NCI-H226 (cell line): Measurements from ENCODE around the gene SYNDIG1.

ENCODE experiments used
- DNase-seq: peaks from one replicate; pipeline ENCODE4 v3.0.0-alpha.2; 2015

Gene SYNDIG1

DNA sequence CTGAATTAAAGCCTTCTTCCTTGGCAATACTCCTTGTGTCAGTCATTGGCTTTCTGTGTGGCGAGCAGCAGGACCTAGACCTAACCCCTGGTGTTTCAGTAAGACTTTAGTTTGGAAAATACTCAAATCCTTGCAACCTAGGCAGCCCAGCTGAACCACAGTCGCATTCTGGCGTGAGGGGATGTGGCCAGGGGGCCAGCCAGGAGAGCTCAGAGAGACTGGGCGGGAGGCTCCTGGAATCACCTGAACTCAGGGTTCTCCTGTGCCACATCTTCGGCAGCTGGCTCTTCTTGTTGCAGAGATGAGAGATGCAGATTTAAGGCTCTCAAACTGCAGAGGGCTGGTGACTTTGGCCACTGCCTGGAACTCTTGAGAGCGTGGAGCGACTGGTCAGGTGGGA is 102.7 kb downstream of the SYNDIG1 start:
- DNase-seq = no peak

DNA sequence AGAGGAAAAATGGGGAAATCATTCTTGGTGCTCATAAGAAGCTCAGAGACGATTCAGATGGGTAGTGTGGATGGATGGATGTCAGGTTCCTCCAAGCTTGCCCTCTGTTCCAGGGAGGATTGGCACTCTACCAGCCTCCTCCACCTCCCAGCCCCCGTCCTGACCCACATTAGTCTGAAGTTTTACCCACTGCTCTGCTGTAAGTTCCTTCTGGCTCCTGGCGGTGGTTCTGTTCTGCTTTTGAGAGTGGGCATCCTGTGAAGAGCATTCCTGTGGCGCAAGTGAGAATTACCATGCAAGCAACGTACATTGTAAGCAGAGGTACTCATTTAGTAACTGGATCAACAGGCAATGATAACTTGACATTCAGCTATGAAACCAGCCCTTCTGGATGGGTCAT is 103.4 kb downstream of the SYNDIG1 start:
- no peak for DNase-seq

GRCh38 chr20:24573557-24573956 is 104.1 kb downstream of the SYNDIG1 start:
- DNase-seq = no peak

DNA sequence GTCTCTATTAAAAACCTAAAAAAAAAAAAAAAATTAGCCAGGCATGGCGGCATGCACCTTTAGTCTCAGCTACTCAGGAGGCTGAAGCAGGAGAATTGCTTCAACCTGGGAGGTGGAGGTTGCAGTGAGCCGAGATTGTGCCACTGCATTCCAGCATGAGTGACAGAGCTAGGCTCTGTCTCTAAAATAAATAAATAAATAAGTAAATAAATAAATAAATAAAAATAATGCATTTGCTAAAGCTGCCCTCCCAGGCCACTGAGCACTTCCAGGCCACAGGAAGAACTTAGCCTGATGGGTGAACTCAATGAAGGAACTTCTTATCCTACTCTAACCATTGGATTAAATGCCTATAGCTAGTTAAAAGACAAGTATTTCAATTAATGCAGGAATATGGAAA is 104.9 kb downstream of the SYNDIG1 start:
- DNase-seq = no peak

DNA sequence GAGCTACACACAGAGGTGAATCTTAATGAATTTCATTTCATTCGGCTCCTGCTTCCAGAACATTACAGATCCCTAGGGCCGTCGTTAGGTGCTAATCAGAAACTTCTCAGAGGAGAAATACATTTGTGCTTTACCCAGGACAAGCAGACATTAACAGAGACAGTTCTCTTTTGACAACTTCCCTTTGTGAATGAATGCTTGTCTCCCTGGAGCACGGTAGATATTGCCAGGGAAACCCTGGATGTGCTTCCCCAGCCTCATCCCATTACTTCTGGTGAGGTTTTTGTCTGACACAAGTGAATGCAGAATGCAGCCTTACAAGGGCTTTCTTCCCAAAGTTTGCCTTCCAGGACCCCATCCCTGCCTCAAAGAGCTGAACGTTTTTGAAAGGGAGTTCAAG is 105.4 kb downstream of the SYNDIG1 start:
- DNase-seq = no peak

GRCh38 chr20:24575811-24576210 is 106.4 kb downstream of the SYNDIG1 start:
- no peak for DNase-seq

DNA sequence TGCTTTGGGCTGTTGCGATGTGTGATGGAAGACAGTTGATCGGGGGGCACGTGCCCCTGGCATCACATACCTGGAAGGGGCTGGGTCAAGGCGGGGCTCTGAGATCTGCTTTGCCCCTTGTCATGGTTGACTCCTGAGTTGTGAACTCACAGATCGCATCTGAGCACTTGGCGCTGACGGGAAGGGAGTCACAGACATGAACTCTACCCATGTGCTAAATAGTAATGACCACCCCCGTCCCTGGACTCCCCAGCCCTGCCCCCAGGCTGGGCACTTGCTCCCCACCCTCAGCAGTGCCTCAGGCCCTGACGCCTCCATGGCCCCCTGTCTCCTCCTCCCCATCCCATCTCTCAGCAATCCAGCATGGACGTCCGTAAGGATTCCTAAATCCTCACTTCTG is 107.0 kb downstream of the SYNDIG1 start:
- no peak for DNase-seq

DNA sequence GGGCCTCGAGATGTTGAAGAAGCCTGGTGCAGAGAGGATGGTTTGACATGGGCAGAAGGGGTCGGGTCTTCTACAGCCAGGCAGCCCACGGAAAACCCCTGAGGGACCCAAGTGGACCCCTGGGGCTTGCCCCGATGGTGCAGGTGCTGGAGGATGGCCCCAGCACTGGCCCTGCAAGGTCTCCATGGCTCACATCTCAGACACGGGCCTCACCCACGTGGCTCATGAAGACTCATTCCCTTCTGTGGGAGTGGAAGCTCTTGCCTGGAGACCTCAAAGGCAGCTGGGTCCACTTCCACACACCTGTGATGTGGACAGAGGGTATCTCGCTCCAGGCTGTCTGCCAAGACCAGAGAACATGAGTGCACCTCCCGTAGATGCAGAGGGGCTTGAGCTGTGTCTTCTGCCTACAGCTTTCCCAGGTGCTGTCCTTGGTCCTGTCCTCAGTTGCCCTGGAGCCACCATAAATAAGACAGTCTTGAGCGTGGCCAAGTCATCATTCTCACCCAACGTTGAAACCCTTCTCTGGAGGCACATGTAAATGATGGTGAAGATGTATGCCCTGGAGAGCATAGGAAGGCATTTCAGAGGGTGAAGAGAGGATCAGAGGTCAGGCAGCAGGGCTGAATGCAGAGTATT is 108.0 kb downstream of the SYNDIG1 start:
- no peak for DNase-seq

- no peak for DNase-seq
Measured at GRCh38 chr20:24578567-24579415, 109.4 kb downstream of the SYNDIG1 start.

- no peak for DNase-seq
Measured at GRCh38 chr20:24579475-24579874, 110.0 kb downstream of the SYNDIG1 start.

- no peak for DNase-seq
Measured at GRCh38 chr20:24580006-24580405, 110.6 kb downstream of the SYNDIG1 start.

DNA sequence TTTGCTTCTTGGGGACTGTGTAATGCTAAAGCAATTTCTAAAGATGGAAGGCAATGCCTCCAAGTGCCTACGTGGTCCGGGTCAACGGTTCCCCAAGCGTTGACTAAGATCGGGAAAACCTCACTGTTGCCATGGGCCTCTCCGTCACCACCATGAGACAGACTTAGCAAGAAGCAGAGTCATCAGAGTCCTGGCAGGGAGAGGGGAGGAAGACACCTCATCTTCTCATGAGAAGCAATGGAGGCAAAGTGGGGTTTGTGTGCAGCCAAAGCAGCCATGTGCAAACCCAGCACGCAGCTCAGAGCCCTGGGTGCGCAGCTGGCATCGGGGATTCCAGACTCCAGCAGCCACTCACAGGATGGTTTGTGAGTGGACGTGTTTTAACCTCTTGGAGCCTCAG is 111.4 kb downstream of the SYNDIG1 start:
- no peak for DNase-seq

DNA sequence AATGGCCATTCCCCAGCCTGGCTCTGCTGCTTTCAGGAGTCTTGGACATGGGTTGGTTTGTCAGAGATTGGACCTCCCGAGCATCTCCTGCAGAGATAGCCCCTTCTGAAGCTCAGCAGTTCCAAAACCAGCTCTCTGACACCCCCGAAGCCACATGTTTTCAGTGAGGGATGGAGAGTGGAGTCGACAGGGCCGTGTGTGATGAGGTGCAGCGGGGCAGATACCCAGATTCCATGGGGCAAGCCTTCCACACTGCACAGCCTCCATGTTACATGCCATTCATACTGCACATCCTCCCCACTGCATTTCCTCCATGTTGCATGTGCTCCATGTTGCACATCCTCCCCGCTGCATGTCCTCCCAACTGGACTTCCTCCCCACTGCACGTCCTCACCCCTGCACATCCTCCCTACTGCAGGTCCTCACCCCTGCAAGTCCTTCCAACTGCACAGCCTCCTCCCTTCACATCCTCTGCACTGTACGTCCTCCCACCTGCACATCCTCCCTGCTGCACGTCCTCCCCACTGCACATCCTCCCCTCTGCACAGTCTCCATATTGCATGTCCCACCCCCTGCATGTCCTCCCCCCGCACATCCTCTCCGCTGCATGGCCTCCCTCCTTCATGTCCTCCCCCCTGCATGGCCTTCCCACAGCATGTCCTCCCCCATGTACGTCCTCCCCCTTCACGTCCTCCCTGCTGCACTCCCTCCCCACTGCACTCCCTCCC is 112.2 kb downstream of the SYNDIG1 start:
- no peak for DNase-seq

- DNase-seq = no peak
Measured at GRCh38 chr20:24582373-24583168, 113.1 kb downstream of the SYNDIG1 start.

GRCh38 chr20:24583169-24583792 is 113.9 kb downstream of the SYNDIG1 start:
- no peak for DNase-seq

DNA sequence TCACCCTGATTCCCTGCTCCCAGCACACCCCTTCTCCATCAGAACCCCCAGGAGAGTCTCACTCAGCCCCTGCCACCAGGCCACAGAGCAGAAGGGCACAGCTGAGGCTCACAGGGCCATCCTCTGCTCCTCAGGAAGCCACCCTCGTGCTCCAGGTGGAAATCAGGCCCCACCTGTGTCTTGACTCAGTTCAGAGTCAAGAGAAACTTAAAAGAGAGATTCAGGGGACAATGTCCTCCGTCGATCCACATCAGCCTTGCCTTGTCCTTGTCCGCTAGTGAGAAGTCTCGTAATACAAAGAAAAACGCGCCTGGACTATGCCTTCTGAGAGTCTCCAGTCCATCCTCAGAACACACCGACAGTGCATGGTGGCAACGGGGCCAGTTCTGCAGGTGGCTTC is 114.6 kb downstream of the SYNDIG1 start:
- no peak for DNase-seq

DNA sequence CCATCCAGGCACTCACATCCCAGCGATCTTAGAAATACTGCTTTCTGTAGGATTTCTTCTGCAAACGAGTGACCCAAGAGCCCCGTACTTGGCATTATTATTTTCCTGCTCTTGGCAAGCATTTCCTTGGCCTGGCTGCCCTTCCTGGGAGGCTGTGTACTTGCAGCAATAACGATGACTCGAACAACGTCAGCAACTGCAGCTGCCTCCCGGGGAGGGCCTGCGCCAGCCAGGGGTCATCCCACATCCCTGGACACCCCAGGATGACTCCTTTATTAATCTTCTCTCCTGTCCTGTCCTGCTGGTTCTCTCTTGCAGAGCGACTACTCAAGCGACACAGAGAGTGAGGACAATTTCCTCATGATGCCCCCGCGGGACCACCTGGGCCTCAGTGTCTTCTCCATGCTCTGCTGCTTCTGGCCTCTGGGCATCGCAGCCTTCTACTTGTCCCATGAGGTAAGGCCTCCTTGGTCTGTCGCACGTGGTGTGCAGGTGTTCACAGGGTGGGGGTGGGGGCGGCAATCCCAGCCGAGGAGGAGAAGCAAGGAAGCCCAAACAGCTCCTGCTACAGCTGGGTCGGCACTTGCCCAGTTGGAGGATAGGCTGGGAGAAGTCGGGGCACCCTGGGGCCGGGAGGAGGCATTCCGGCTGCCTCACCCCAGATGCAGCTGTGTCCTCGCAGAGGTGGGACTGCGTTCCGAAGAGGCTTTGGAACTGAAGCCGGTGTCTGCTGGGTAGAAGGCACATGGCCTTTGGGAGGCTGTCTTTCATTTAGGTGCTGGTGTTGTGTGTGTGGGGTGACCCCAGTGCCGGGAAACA is 115.3 kb downstream of the SYNDIG1 start:
- peak; percentile 16 for DNase-seq

DNA sequence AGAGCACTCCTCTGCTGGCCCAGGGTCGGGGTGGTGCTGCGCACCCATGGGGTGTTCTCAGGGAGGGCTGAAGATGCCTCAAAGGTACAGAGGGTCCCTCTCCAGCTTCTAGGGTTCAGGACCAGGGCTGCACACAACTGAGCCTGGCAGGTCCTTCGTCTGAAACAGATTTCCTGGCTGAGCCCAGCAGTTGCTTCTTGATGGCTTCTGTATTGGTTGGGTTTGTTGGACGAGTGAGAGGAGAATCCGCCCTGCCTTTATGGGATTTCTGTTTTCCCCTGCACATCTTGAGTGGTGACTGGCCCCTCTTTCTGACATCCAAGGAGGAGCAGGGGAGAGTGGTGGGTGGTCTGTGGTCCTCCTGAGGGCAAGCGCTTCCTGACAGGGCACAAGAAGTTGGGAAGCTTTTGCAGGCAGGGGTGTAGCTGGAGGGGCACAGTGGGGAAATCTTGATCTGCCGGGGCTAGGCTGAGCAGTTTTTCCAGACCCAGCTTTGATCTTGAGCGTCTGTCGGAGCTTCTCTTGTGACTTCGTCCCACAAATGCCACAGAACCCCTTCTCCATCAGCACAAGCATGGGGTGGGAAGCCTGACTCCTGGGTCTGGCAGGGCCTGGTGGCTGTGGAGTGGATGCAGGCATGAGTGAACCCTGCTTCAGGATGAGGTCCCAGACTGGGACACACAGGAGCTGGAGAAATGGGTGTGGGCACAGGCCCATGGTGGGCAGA is 116.5 kb downstream of the SYNDIG1 start:
- DNase-seq = no peak

DNA sequence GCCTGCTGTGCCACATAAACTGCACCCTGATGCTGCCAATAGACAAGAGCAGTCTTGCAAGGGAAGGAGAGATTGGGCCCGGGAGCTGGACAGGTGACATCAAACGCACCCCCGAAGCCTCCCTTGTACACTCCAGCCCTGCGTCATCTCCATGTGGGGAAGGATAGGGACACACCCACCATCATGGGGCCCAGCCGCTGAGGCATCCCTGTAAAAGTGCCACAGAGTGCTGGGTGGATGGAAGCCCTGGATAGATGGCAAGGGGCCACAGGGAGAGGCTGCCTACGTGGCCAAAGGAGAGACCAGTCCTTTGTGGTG is 117.1 kb downstream of the SYNDIG1 start:
- DNase-seq = no peak

- DNase-seq = no peak
Measured at GRCh38 chr20:24587384-24588046, 118.1 kb downstream of the SYNDIG1 start.
